HEK293T (cell line): ENCODE data around the gene FLRT3.

ENCODE experiments used
- BHLHE40 ChIP-seq: fragments of 450-650 bp; IDR thresholded peaks from 2 replicates; pipeline ENCODE4 v1.6.1; 2016; ENCODE audit warnings: mild to moderate bottlenecking, moderate library complexity, borderline replicate concordance
- FOXA1 ChIP-seq: fragments of 450-650 bp; IDR thresholded peaks from 2 replicates; pipeline ENCODE4 v1.6.1; 2016; ENCODE audit warnings: mild to moderate bottlenecking
- FOXK2 ChIP-seq: fragments of 450-650 bp; IDR thresholded peaks from 2 replicates; pipeline ENCODE4 v1.6.1; 2016; ENCODE audit warnings: mild to moderate bottlenecking
- FOXM1 ChIP-seq: fragments of 450-650 bp; IDR thresholded peaks from 2 replicates; pipeline ENCODE4 v1.6.1; 2017; ENCODE audit warnings: mild to moderate bottlenecking, borderline replicate concordance
- L3MBTL2 ChIP-seq: fragments of 450-650 bp; conservative IDR thresholded peaks from 2 replicates; pipeline ENCODE4 v1.6.1; 2016; ENCODE audit warnings: mild to moderate bottlenecking
- LEF1 ChIP-seq: fragments of 450-650 bp; IDR thresholded peaks from 2 replicates; pipeline ENCODE4 v1.6.1; 2017; ENCODE audit warnings: mild to moderate bottlenecking, borderline replicate concordance
- NFRKB ChIP-seq: fragments of 450-650 bp; IDR thresholded peaks from 2 replicates; pipeline ENCODE4 v1.6.1; 2016; ENCODE audit warnings: mild to moderate bottlenecking, moderate library complexity
- SP1 ChIP-seq: fragments of 450-650 bp; IDR thresholded peaks from 2 replicates; pipeline ENCODE4 v1.6.1; 2017
- TARDBP ChIP-seq: fragments of 450-650 bp; IDR thresholded peaks from 2 replicates; pipeline ENCODE4 v1.6.1; 2016
- ZNF384 ChIP-seq: fragments of 450-650 bp; IDR thresholded peaks from 2 replicates; pipeline ENCODE4 v1.6.1; 2016
- TF ChIP-seq, protein P1 (sequence below): fragments of 450-650 bp; IDR thresholded peaks from 2 replicates; pipeline ENCODE4 v1.6.1; 2016

DNA sequence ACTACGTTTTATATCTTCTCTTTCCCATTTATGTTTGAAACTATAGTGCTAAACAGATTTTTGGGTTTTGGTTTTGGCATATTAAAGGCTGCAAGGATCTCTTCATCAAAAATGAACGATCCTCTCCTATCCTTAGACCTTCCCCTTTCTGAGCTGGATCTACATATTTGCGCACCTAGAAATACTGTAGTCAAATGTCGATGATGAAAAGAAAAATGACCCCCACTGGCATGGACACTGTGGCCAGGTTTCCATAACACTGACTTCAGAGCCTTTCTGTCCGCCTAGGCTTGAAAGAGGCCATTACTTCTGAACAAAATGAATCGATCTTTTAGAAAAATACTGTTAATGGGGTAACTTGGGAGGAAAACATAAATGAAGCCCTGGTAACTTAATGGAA lies 5.8 kb downstream of the FLRT3 start:
- no peak for TF ChIP-seq LEF1
- TF ChIP-seq, protein P1, sequence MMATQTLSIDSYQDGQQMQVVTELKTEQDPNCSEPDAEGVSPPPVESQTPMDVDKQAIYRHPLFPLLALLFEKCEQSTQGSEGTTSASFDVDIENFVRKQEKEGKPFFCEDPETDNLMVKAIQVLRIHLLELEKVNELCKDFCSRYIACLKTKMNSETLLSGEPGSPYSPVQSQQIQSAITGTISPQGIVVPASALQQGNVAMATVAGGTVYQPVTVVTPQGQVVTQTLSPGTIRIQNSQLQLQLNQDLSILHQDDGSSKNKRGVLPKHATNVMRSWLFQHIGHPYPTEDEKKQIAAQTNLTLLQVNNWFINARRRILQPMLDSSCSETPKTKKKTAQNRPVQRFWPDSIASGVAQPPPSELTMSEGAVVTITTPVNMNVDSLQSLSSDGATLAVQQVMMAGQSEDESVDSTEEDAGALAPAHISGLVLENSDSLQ = no peak
- no peak for TF ChIP-seq ZNF384
- TF ChIP-seq FOXM1 = no peak
- TF ChIP-seq BHLHE40 = no peak
- no peak for TF ChIP-seq FOXK2
- TF ChIP-seq FOXA1 = no peak
- TF ChIP-seq TARDBP = no peak
- no peak for TF ChIP-seq SP1
- TF ChIP-seq L3MBTL2 = no peak
- TF ChIP-seq NFRKB = no peak
